HG02970 (cell line): ENCODE data around the gene NMNAT3.

Source experiments
- ATAC-seq: cut with Tn5 transposase; IDR thresholded peaks from one replicate; pipeline ENCODE4 v1.9.1; 2021; ENCODE audit warnings: mild to moderate bottlenecking, moderate library complexity, moderate number of reproducible peaks; ENCODE audit not compliant: unreplicated experiment, low FRiP score

NMNAT3 gene

DNA sequence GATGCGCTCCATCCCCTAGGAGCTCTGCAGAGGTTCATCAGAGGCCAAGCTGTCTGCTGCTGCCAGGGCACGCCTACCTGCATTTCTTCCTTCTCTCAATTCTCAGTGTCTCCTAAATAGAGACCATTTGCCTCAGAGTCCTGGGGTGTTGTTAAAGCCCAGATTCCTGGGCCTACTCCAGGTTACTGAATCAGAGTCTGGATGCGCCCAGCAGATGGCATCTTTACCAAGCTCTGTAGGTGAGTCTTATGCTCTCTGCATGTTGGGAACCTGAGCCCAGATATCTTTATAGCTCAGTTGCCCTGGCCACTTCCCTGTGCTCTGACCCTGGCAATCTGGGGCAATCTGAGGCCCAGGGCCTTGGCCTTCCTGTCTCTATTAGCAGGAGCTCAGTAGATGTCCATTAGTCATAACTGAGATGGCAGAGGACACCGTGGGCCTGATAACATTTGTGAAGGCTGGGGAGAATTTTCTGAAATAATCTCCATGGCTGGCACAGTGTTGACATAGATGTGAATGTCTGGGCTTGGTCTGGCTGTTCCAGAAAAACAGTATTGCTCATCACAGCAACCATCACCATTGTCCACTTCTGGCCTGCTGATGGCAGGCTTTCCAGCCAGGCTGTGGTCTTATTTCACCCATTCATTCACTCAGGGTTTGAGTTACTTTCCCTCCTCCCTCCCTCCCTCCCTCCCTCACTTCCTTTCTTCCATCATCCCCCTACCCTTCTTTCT is 125.0 kb downstream of the NMNAT3 start:
- no peak for ATAC-seq

GRCh38 chr3:139548801-139549200 is 129.0 kb downstream of the NMNAT3 start:
- ATAC-seq: no peak

DNA sequence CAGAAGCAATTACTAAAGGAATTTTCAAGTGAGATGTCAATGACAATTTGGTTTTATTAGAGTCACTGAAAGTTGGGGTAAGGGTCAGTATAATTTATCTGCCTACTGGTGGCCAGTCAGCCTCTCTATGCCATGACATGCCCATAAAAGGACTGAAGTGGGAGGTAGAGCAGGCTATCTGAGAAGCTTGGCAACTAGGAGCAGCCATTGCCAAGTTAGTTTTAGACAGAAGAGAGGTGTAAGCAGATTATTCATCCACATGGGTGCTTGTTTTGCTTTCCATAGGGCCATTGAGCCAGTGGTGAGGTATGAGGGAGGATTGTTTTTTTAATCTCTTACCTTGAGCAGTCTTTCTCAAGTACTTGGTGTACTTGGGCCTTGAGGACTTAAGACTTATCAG is 130.1 kb downstream of the NMNAT3 start:
- ATAC-seq: no peak

DNA sequence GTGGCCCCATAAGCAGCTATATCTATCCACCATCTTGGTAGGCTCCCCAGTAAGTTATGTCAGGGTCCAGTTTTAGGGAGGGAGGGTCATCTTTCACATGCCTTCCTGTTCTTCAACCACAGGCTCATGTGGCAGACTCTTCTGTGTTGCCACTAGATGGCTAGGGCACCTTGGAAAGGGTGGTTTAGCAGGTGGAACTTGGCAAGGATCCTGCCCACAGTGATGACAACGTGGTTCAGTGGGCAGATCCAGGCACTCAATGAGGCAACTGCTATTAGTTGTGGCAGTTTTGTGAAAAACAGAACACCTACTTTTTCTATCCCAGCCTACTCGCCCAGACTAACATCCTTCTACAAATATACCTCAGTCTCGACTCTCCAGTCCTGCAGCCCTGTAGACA is 131.0 kb downstream of the NMNAT3 start:
- ATAC-seq: no peak

DNA sequence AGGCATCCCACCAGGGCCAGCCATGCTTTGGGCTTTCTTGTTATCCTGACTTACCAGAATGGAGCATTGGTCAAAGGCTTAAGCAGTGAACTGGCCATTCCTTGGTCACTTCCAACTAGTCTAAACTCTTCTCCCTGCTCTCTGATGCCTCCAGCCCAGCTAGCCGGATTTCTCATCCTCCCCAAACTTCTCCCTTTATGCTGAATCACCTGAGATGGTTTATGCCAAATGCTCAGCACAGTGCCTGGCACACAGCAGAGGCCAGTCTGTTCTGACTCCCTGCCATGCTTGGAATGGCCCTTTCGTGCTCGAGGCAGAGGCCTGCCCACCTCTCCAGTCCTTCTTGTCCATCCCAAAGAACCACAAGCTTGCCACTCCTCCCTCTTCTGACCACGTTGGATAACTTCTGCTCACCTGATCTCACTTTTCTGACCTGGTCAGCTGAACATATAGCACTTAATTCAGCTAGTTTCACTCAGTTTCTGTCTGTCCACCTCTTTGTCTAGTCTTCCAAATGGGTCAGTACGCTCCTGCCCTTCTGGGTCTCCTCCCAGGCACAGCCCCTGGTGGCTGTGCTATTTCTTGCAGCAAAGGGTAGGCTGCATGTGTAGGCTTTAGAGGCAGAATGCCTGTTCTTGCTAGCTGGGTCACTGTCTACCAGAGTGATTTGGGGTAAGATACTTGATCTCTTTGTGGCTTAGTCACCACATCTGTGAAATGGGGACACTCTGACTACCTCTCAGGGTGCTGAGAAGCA is 136.1 kb downstream of the NMNAT3 start:
- no peak for ATAC-seq

DNA sequence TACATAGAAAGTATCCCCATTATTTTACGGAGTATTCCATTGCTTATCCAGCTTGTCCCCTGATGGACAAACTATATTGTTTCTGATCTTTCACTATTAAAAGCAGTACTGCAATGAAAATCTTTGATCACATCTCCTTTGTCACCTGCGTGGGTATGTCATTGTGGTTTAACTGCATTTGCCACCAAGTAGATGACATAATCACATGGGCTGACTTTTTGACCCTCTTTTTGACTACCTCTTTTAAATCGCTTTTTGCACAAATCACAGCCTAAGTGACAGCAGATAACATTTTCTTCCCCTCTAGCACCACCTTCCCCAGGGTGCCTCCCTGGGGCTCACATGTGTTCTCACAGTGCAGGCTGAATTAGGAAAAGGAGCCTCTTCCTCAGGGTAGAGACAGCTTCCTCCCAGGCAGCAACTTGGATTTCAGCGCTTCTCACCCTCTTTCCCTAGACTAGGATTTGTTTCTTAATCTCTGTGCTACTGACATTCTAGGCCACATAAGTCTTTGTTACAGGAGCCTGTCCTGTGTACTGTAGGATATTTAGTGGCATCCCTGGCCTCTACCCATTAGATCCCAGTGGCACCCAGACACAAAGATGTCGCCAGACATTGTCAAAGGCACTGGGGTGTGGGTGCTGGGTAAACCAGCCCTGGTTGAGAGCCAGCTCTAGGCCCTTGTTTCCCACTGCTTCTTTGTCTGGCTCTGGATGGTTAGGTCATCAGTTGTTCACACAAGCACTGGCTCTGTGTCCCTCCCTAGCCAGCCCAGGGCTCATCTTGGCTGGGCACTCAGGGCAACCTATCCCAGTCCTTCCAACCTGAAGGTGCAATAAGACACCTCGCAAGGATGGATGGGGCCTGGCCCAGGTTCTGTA is 136.9 kb downstream of the NMNAT3 start:
- ATAC-seq: no peak

DNA sequence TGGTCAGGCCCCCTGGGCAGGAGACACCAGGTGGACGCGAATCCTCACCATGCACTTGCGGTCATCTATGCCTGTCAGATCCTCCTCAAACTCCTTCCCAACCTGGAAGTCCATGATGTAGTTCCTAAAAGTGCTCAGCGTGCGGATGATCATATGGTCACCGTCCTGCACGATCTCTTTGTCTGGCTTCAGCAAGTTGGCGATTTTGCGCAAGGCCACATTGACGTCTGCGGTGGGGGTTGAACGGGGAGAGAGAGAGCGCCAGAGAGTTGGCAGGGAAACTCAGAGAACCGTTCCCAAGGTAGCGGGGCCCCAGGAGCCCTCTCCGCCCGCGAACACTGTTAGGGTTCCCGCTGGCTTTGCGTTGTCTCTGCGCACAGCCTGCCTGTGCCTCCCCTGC is 139.0 kb downstream of the NMNAT3 start:
- ATAC-seq: no peak

DNA sequence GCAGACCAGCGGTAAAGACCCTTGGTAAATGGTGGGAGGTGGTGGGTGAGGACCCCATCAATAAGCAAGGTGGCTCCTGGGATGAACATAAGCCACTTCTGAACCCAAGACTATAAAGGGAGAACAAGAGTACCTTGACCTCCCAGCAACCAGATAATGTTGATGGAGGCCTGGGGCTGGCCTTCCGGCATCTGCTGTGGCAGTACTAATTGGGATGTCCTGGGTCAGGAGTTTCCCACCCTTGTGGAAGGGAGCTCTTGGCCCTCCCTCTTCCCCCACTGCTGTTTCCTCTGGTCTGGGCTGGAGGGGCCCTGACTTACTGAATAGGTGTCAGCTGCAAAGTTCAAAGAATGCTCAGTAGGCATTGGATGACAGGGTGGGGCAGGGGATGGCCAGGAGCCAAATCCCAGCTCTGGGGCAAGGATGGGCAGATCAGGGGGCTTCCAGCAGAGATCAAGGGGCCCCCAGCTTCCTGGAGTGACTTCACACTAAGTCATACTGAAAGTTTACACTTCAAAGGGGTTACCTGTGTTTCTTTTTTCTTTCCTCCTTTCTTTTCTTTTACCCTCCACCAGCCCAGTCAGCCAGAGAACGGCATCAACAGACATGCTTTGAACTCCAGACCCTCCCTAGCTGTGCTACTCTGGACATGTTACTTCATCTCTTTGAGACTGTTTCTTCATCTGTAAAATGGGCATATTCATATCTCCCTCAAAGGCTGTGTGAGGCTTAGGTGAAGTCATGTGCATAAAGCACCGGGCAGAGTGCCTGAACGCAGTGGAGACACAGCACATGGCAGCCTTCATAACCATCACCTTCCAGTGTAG is 139.8 kb downstream of the NMNAT3 start:
- no peak for ATAC-seq

GRCh38 chr3:139537361-139537760 is 140.4 kb downstream of the NMNAT3 start:
- ATAC-seq: no peak

DNA sequence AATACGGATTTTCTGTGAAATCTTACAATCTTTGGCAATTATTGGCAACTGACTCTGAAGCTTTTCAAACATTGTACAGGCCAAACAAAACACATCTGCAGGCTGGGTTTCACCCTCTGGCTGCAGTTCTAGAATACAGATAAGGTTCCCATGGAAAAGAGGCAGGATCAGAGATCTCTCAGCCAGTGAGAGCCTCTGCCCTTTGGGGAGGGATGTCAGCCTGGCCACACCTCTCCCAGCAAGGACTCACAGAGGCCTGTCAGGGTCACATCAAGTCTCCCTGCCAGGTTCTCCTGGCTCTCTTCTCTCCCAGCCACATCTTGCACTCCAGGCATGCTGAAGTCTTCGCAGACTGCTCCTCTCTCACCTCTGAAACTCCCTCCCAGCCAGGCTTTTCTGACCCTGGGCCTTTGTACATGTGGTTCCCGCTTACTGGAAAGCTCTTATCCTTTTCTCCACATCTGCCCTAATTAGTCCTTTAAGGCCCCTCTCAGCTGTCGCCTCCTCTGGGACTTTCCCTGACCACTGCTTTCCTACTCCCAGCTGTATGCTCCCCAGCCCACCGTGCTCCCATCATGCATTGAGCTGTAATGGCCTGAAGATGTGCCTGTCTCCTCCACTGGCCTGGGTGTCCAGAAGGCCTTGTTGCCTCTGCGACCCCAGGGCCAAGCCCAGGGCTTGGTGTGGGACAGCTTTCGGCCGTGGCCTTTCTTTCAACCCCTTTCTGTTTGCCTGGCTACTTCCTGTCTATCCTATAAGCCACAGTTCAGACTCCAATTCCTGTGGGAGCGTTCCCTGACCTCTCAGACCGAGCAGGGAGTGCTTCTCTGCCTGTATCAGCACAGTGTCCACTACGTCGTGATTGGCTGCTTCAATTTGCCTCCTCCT is 142.5 kb downstream of the NMNAT3 start:
- no peak for ATAC-seq

DNA sequence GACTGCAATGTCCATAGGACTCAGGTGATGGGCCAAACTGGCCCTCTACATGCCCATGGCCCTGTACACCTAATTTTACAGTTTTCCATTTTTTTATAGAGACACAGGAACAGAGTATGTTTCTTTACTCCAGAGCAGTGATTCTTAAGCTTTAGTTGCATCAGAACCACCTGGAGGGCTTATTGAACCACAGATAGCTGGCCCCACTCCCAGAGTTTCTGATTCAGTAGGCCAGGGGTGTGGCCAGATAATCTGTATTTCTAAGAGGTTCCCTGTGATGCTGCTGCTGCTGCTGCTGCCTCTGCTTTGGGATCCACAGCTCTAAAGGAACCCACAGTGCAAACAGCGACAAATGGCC is 143.3 kb downstream of the NMNAT3 start:
- no peak for ATAC-seq

GRCh38 chr3:139533781-139534454 is 143.9 kb downstream of the NMNAT3 start:
- no peak for ATAC-seq

DNA sequence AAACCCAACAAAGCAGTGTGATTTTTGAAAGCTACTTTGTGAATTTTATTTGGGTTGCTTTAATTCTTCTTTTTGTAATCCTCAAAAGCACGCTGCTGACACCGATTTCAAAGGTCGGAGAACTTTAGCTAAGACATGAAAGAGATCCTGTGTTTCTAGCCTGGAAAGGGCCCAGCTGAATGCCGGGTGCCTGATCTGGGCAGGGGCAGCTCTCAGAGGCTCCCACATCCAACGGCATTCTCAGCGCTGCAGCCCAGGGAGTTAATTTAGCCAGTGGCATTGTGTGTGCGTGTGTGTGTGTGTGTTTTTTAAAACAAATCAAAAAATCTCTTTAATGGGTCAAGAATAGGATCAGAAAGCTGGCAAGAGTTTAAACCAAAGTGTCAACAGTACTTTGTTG is 144.8 kb downstream of the NMNAT3 start:
- no peak for ATAC-seq

DNA sequence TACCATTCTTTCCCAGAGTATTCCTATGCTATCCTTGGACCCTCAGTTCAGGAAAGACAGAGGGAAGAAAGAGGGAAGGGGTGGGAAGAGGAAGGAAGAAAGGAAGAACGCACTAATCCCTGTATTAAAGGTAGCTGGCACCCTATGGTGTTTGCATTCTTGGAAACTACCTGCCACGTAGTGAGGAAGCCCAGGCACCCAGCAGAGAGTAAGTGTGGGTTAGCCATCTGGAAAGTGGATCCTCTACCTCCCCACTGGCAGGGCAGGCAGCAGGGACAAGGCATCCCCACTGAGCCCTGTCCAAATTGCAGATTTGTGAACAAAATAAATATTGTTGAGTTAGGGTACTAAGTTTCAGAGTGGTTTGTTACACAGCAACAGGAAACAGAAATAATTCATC is 147.1 kb downstream of the NMNAT3 start:
- no peak for ATAC-seq

DNA sequence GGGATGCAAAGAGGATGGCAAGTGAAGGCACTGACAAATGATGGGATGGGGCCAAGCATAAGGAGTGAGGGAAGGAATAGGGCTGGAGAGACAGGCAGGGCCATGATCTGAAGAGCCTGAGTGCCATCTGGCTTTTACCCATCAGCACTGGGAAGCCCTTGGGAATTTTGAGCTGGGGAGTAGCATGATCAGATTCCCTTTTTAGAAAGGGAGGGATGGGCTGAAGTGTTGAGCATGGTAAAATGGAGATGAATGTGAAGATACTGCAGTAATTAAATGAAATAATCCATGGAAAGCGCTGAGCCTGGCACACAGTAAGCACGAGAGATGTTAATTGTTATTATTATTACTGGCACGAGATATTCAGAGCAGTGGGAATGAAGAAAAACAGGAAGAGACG is 148.1 kb downstream of the NMNAT3 start:
- ATAC-seq: no peak

GRCh38 chr3:139528924-139529323 is 148.8 kb downstream of the NMNAT3 start:
- ATAC-seq: no peak

DNA sequence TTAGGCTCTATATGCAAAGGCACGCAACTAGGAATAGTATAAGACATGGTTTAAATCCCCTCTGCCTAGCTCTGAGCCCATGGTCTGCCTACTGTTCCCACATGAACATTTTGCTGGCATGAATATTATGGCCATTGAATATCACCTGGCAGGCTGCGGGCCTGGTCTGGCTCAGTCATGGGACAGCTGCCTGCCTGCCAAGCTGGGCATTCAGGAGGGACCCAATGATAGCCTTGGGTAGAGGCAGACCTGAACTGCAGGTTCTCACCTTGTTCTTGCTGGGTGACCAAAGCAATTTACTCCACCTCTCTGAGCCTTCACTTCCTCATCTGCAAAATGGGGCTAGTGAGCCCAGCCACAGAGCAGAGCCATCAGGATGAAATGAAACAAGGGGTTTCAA is 149.5 kb downstream of the NMNAT3 start:
- ATAC-seq: no peak

DNA sequence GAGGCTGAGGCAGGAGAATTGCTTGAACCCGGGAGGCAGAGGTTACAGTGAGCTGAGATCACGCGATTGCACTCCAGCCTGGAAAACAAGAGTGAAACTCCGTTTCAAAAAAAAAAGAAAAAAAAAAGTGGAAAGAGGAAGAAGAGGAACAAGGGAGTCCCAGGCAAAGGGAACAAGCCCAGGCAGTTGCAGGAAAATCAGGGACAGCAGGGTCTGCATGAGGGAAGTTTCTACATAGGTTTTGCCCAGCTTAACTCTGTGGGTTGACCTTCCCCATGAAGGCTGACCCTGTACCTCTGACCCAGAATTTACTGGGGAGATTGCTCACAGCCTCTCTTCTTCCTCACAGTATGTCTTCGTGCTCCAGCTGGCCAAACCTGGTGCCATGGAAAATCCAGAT is 150.5 kb downstream of the NMNAT3 start:
- ATAC-seq: no peak

DNA sequence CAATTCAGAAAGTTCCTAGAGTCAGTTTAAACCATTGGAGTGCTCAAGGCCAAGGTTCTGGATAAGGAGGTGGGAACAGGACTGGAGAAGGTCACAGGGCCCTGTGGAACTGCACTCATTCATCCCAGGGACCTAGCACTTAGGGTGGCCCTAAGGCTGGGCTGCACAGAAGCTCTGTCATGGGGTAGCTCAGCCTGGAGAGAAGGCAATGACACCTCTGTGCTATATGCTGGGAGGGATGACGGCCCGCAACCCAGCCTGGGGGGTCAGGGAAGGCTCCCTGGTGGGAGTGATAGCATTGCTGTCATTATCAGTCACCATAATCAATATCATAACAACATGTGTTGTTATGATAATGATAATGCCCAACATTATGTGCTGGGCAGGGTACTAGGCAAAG is 151.6 kb downstream of the NMNAT3 start:
- no peak for ATAC-seq
